ENCODE measurements around the gene POLR2L.

DNA sequence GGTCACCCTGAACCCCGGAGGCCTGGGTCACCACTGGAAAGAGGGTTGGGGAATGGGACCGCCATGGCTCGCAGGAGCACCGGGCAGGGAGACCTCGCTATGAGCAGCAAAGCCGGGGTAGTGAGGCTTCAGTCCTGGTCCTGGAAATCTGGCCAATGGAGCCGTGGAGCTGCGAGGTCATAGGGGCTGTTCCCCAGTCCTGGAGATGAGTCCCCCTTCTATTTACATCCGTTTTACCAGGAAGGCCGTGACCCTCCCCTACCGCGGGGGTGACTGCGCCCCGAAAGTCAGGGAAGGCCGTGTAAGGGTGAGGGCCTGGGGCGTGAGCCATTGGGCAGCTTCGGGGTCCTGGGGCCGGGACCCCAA is 37.7 kb downstream of the POLR2L start:
- TF ChIP-seq POLR2AphosphoS5 (IDR thresholded peaks at IDR 0.05; ENCODE audit: insufficient read depth in 1 of 2, low read depth in 1 of 2) = no peak
- TF ChIP-seq, protein P1, sequence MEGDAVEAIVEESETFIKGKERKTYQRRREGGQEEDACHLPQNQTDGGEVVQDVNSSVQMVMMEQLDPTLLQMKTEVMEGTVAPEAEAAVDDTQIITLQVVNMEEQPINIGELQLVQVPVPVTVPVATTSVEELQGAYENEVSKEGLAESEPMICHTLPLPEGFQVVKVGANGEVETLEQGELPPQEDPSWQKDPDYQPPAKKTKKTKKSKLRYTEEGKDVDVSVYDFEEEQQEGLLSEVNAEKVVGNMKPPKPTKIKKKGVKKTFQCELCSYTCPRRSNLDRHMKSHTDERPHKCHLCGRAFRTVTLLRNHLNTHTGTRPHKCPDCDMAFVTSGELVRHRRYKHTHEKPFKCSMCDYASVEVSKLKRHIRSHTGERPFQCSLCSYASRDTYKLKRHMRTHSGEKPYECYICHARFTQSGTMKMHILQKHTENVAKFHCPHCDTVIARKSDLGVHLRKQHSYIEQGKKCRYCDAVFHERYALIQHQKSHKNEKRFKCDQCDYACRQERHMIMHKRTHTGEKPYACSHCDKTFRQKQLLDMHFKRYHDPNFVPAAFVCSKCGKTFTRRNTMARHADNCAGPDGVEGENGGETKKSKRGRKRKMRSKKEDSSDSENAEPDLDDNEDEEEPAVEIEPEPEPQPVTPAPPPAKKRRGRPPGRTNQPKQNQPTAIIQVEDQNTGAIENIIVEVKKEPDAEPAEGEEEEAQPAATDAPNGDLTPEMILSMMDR (IDR thresholded peaks at IDR 0.05) = no peak
